Lower leg skin (tissue), 4 donors: ENCODE measurements around the gene STAG1. TPM values are rescaled to one million over a fixed set of nuclear protein-coding genes. Genes with fewer than 3 reads are reported as not detected.

ENCODE experiments used
- DNase-seq, 2 donors: peaks; one replicate each; pipeline ENCODE4 v3.0.0-alpha.2; 2019; ENCODE audit warnings: low spot score in 2 of 2
- H3K4me3 ChIP-seq: fragments of 200-600 bp; sonication (generic); 2 replicates; pipeline ENCODE4 v1.5.1; 2017; ENCODE audit warnings: mild to moderate bottlenecking, low read depth; ENCODE audit not compliant: poor library complexity, severe bottlenecking
- CTCF ChIP-seq, 3 donors: fragments of 450-650 bp; IDR thresholded peaks; one replicate each; pipeline ENCODE4 v1.5.1; 2016; ENCODE audit warnings: antibody characterized with exemption in 3 of 3, mild to moderate bottlenecking in 3 of 3, moderate library complexity in 2 of 3
- POLR2A ChIP-seq, 2 donors: fragments of 450-650 bp; IDR thresholded peaks; one replicate each; pipeline ENCODE4 v1.6.1; 2016 to 2017; ENCODE audit warnings: antibody characterized with exemption in 2 of 2, mild to moderate bottlenecking in 1 of 2, moderate library complexity in 1 of 2
- WGBS, 2 donors: methylation state at CpG; one replicate each; pipeline ENCODE4 v1.1.5; 2018; 5-methylcytosine and 5-hydroxymethylcytosine counted together
- intact Hi-C: fragments of 100-400 bp; cut with DNase I; formaldehyde crosslinking; loops from one replicate; pipeline ENCODE4 v1.15.0; 2023; ENCODE audit warnings: low total_unique reads
- total RNA-seq, 4 donors: library from RNA; depleted of rRNA; stranded (reverse); fragments of >200 nt; gene quantifications; one replicate each; pipeline ENCODE4 v1.1.0, GENCODE V29; 2016

The STAG1 gene
- total RNA-seq, 4 donors from 2014 or later, result 32.1 to 37.7 (median 34.4) TPM

- DNase-seq, result no peak
- WGBS, 2 donors, result 57 to 61% methylated on average over 1 of the region's 1 CpG
- H3K4me3 ChIP-seq, result no peak overlapping the region
- intact Hi-C loops, result no loop called here
- TF ChIP-seq POLR2A (IDR thresholded peaks at IDR 0.05) (no peak), CTCF (IDR thresholded peaks at IDR 0.05) (no peak)
These were observed 66.3 kb downstream of the STAG1 start for GRCh38 chr3:136685882-136686281.

- intact Hi-C loops, result no loop called here
- 84% methylated on average over 3 of the region's 3 CpGs for WGBS, 2 donors
- TF ChIP-seq CTCF (IDR thresholded peaks at IDR 0.05) (no peak), POLR2A (IDR thresholded peaks at IDR 0.05) (no peak)
- no peak for DNase-seq
- no peak overlapping the region for H3K4me3 ChIP-seq
These were observed 69.4 kb downstream of the STAG1 start for GRCh38 chr3:136682740-136683312.

GRCh38 chr3:136678981-136679380 is 73.2 kb downstream of the STAG1 start:
- 76 to 89% methylated on average over 4 of the region's 4 CpGs for WGBS, 2 donors
- no peak for DNase-seq
- no peak for TF ChIP-seq CTCF (IDR thresholded peaks at IDR 0.05)
- intact Hi-C loops, result no loop called here
- H3K4me3 ChIP-seq, result no peak overlapping the region

GRCh38 chr3:136676009-136676408 is 76.2 kb downstream of the STAG1 start:
- intact Hi-C loops, result no loop called here
- no peak overlapping the region for H3K4me3 ChIP-seq
- no peak for DNase-seq
- TF ChIP-seq CTCF (IDR thresholded peaks at IDR 0.05) (no peak), POLR2A (IDR thresholded peaks at IDR 0.05) (no peak)

GRCh38 chr3:136675150-136675858 is 76.9 kb downstream of the STAG1 start:
- TF ChIP-seq CTCF (IDR thresholded peaks at IDR 0.05) (no peak), POLR2A (IDR thresholded peaks at IDR 0.05) (no peak)
- intact Hi-C loops, result no loop called here
- no peak overlapping the region for H3K4me3 ChIP-seq
- WGBS, 2 donors, result 73 to 76% methylated on average over 2 of the region's 2 CpGs
- no peak for DNase-seq

GRCh38 chr3:136672457-136672856 is 79.7 kb downstream of the STAG1 start:
- no peak overlapping the region for H3K4me3 ChIP-seq
- TF ChIP-seq POLR2A (IDR thresholded peaks at IDR 0.05), result no peak
- no peak for TF ChIP-seq CTCF (IDR thresholded peaks at IDR 0.05)
- DNase-seq, result no peak
- WGBS, 2 donors, result 91 to 93% methylated on average over 1 of the region's 1 CpG
- intact Hi-C loops, result no loop called here
